Measurements from ENCODE around the gene NTM. TPM values are rescaled to one million over a fixed set of nuclear protein-coding genes. Genes with fewer than 3 reads are reported as not detected.

The NTM gene
- total and polyA plus RNA-seq, 2 of the 8 experiments (the other 6 are each of a cell fraction or from before 2014, with no cell fraction given), result 13.4 to 20.0 TPM

DNA sequence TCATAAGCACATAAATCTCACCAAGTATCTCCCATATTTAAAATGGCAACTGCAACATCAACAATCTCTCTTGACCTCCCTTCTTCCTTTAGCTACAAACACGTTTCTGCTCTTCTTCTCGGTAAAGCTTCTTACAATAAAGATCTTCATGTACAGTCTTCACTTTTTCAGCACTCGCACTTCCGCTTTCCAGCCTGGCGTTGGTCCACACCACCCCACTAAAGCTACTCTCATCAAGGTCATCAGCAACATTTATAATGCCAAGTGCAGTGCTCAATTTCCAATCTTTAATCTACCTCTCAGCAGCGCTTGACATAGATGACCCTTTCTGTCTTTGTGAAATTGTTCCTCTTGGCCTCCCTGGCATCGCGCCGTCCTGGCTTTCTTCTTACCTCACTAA is 33.6 kb downstream of the NTM start (continued):
- TF ChIP-seq POLR2AphosphoS5 (IDR thresholded peaks at IDR 0.05; ENCODE audit: low read depth, low read length) (no peak), EP300 (IDR thresholded peaks at IDR 0.05; ENCODE audit: borderline replicate concordance in 1 of 2, low read depth in 2 of 2, low read length in 2 of 2) (no peak)
